NK-92 (cell line): Measurements from ENCODE around the gene MMP19.

Experiments
- DNase-seq: peaks from one replicate; lab custom pipeline; 2025; ENCODE audit not compliant: unreplicated experiment; lab: John Stamatoyannopoulos, UW

The MMP19 gene

GRCh38 chr12:55816881-55817344 is 25.8 kb downstream of the MMP19 start:
- no peak for DNase-seq

- DNase-seq: no peak
Observed at GRCh38 chr12:55815473-55815872, 27.3 kb downstream of the MMP19 start.

- no peak for DNase-seq
Observed at GRCh38 chr12:55814257-55814656, 28.5 kb downstream of the MMP19 start.

GRCh38 chr12:55812088-55812487 is 30.6 kb downstream of the MMP19 start:
- no peak for DNase-seq

- DNase-seq: no peak
Observed at GRCh38 chr12:55809274-55809673, 33.5 kb downstream of the MMP19 start.

GRCh38 chr12:55806982-55807381 is 35.8 kb downstream of the MMP19 start:
- no peak for DNase-seq

- DNase-seq: no peak
Observed at GRCh38 chr12:55797550-55797949, 45.2 kb downstream of the MMP19 start.

- DNase-seq: no peak
Observed at GRCh38 chr12:55797068-55797467, 45.7 kb downstream of the MMP19 start.

GRCh38 chr12:55795950-55796349 is 46.8 kb downstream of the MMP19 start:
- no peak for DNase-seq

GRCh38 chr12:55789893-55790292 is 52.8 kb downstream of the MMP19 start:
- no peak for DNase-seq

GRCh38 chr12:55789171-55789570 is 53.6 kb downstream of the MMP19 start:
- DNase-seq: no peak

GRCh38 chr12:55788546-55788945 is 54.2 kb downstream of the MMP19 start:
- no peak for DNase-seq
